EL (cell line): Measurements from ENCODE around the gene TSEN54.
A peak's percentile ranks its signal among the peaks of the same experiment; 100 is the strongest.

Experiments used
- DNase-seq: peaks from one replicate; pipeline ENCODE4 v3.0.0-alpha.2; 2016

TSEN54 gene

GRCh38 chr17:75521951-75522727, 5.8 kb downstream of the TSEN54 start:
- no peak for DNase-seq

DNA sequence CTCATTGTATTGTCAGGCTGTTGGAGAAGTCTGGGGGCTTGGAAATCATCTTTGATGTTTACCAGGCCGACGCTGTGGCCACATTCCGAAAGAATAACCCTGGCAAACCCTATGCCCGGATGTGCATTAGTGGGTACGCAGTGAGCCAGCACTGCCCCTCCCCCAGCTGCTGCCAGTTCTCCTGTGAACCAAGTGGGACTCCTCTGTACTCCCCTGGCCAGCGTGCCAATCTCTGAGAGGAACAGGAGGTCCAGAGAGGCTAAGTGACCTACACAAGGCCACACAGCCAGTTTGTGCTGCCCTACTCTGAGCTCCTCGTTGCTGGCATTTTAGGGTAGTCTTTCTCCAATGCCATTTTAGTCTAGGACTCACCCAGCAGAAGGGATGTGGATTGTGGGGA, 7.3 kb downstream of the TSEN54 start:
- DNase-seq: no peak

- DNase-seq: no peak
Measured at GRCh38 chr17:75524269-75524969, 8.1 kb downstream of the TSEN54 start.

DNA sequence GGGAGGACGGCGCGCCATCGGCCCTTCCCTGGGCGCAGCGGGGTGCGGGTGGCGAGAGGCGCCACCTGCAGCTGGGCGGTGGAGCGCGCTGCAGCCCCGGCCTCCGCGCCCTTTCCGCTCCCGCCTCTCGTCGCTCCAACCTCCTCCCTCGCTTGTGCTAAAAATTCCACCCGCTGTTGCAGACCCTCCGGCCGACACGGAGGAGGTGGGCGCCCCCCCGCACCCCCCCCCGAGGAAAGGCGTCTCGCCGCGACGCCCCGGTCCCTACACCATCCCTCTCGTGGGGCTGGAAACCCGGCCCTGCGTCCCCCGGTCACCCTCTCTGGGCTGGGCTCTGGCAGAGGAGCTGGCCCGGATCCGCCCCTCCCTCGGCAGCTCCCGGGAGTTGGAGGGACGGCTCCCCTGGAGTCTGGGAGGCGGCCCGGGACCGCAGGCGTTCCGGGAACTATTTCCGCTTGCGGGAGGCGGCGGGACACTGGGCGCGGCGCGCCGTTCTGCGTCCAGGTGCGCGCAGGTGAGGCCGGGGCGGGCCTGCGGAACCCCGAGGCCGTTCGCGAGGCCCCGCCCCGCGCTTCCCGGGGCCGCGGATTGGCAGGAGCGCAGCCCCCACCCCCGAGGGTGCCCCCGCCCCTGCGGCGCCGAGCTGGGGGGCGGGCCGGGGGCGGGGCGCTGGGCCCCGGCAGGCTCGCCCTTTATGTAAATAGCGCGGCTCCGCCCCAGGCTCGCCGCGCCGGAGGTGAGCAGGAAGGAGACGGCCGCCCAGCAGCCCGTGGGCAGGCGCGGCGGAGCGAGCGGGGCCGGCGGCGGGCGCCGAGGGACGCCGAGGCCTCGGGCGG, 8.9 kb downstream of the TSEN54 start, which contains the start of gene LLGL2:
Gene LLGL2 (plus strand): TSS at position 728 of the 836 bp plus-strand sequence. CDS start 17,730 bp downstream, outside the sequence.
- peak; percentile 71 for DNase-seq

- no peak for DNase-seq
Measured at GRCh38 chr17:75525806-75526554, 9.7 kb downstream of the TSEN54 start.

DNA sequence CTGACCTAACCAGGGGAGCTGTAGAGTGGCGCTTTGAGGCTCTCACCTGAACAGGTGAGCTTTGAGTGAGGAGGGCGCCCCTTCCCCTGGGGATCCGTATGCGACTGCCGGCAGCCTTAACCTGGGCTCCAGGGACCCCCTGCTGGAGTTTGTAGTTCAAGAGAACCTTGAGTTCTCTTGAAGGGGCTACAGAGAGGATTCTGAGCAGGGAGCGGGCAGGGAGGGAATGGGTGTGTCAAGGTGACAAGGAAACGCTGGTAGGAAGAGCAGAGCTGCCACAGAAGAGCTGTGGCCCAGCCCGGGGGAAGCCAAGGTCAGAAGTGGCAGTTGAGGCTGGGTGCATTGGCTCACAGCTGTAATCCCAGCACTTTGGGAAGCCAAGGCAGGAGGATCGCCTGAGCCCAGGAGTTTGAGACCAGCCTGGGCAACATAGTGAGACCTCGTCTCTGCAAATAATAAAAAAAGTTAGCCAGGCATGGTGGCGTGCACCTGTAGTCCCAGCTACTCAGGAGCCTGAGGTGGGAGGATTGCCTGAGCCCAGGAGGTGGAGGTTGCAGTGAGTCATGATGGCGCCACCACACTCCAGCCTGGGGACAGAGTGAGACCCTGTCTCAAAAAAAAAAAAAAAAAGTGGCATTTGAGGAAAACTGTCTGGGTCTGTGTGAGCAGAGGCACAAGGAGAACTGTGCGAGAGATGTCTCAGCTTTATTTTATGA, 10.4 kb downstream of the TSEN54 start:
- DNase-seq: no peak

- DNase-seq: no peak
Measured at GRCh38 chr17:75530837-75531720, 14.8 kb downstream of the TSEN54 start.

- peak; percentile 36 for DNase-seq
Measured at GRCh38 chr17:75531721-75532072, 15.4 kb downstream of the TSEN54 start.

- no peak for DNase-seq
Measured at GRCh38 chr17:75535119-75535537, 18.8 kb downstream of the TSEN54 start.

DNA sequence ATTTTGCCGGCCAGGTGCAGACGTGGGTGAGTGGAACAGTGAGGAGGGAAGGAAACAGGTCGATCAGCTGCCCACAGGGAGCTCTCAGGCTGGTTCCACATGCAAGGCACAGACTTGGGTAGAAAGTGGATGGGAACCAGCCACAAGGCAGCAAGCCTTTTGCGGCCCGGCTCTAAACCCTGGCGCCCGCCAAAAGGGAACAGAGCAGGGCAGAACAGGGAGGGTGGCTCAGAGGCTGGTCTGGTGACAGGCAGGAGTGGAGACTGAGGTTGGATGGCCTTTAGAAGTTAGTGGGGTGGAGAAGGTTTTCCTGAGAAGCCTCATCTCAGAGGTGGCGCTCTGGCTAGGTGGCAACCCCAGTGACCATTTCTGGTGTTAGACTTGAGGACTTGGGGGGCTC, 19.5 kb downstream of the TSEN54 start:
- no peak for DNase-seq

GRCh38 chr17:75536366-75536765, 20.0 kb downstream of the TSEN54 start:
- DNase-seq: no peak

GRCh38 chr17:75539967-75540729, 23.8 kb downstream of the TSEN54 start:
- DNase-seq: no peak

DNA sequence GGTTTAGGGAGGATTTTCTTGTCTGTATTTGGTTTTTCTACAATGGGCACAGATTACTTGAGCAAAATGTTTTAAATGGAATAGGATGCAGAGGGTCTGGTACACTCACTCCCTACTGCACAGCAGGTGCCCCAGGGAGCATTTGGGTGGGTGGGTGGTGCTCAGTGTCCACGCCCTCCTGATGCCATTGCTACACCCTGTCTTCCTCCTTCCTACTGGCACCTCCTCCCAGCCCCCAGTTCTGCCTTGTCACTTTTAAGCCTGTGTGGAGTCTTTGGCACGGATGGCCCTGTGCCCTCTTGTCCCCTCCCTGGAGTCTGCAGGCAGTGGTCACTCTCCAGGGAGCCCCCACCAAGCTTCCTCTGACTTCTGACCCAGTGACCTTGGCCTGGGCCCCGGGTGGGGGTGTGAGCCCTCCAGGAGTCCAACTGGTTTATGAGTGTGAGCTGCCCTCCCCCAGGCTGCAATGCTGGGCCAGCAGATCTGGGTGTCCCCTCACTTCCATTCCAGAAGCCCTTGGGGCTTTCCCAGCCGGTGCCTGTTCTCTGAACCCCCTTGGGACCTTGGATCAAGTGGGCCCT, 24.7 kb downstream of the TSEN54 start:
- DNase-seq: no peak

- no peak for DNase-seq
Measured at GRCh38 chr17:75542229-75542628, 25.9 kb downstream of the TSEN54 start.

GRCh38 chr17:75542728-75543336, 26.5 kb downstream of the TSEN54 start:
- no peak for DNase-seq

DNA sequence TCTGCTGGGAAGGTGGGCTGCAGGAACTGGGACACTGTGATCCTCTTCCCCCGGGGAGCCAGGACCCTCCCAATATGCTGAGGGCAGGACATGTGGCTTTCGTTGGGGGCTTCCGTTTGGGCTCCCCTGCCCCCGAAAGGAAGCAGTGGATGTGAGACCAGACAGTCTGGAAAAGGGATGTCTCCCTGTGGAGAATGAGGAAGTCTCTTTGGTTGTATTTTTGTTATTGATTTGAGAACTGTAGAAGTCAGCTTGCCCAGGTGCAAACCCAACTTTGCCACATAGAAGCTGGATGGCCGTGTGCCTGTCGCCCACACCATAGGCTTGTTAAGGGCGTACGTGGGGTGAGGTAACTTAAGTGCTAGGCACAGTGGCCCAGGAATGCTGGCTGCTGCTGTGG, 27.9 kb downstream of the TSEN54 start:
- DNase-seq: no peak

GRCh38 chr17:75546181-75546580, 29.9 kb downstream of the TSEN54 start:
- no peak for DNase-seq

- DNase-seq: no peak
Measured at GRCh38 chr17:75547091-75547490, 30.8 kb downstream of the TSEN54 start.

GRCh38 chr17:75548813-75549212, 32.5 kb downstream of the TSEN54 start:
- no peak for DNase-seq
